HG02938 (cell line): ENCODE results near the gene ECEL1.
"Not testable (repeated sequence)": the region's sequence is repeated elsewhere in the genome, so short reads cannot be mapped to it uniquely, and the experiment has no call there.

Experiments
- ATAC-seq: cut with Tn5 transposase; IDR thresholded peaks from one replicate; pipeline ENCODE4 v1.9.1; 2021; ENCODE audit warnings: mild to moderate bottlenecking, moderate library complexity; ENCODE audit not compliant: unreplicated experiment

Gene ECEL1

DNA sequence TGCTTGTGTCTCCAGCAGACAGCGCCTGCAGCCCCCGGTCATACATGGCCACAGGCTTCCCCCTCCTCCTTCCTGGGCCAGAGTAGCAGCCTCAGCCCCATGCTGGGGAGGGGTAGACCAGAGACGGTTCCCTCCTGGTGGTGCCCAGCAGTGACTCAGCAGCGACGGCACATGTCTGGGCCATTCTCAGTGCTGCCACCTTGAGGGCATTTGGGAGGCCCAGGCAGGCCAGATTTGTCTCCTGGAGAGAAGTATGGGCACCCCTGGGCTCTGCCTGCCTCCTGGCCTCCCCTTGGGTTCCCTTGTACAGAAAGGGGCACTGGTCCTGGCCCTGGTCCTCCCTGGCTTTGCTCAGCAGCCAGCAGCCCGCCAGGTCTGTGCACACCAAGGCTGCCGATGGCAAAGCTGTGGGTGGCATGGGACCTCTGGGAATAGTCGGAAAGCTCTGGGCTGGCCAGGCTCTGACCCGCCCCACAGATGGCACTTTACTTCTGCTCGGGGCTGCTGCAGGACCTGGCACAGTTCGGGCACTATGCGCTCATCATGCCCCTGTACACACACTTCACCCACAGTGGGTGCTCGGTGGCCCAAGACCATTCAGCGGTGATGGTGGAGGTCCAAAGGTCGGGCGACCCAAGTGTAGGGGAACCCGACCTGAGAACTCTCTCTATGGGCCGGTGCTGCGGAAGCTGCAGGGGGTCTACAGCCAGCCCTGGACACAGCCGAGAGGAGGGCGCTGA, 43.1 kb downstream of the ECEL1 start:
- no peak for ATAC-seq

DNA sequence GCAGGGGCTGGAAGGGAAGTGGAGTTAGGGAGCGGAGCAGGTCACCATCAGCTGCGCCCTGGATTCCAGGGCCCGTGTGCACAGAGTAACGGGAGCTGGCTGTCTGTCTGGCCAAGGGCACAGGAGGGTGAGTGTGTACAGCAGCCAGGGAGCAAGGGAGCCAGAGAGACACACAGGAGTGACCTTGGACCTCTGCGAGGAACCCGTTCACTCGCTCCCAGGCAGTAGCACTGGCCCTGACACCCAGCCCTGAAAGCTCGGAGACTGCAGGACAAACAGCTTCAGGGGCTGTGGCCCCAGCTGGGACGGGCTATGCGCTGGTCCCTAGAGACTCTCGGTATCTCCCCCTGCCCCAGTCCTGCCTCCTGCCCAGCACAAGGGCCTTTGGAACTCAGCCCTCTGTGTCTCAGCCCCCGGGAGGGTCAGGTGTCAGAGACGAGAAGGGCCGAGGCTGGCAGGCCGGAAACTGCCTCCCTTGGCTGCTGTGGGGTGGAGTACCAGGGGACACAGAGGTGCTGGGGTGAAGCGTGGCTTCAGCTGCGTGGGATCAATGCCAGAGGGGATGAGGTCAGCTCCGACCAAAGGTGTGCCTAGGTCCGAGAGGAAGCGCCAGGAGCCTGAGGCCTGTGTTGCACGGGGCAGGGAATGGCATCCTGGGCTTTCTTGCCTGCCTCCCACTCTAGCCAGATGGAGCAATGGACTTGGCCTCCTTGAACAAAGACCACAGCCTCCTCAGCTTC, 43.8 kb downstream of the ECEL1 start:
- ATAC-seq: not testable (repeated sequence)

DNA sequence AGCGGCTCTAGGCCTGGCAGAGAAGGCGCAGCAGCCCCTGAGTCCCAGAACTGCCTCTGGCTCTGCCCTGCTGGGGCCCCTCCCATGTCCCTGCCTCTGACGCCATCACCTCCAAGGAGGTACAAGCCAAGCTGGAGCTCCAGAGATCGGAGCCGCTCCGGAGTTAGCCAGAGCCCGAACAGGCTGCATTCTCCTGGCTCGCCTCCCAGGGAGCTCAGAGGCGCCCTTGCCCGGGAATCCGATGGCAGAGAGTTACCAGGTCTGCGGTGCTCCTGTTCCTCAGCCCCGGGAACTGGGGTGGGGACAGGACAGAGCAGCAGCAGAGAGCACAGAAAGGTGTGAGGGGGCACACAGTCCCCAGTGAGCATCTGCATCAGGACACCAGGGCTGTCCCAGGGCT, 44.6 kb downstream of the ECEL1 start:
- not testable (repeated sequence) for ATAC-seq

DNA sequence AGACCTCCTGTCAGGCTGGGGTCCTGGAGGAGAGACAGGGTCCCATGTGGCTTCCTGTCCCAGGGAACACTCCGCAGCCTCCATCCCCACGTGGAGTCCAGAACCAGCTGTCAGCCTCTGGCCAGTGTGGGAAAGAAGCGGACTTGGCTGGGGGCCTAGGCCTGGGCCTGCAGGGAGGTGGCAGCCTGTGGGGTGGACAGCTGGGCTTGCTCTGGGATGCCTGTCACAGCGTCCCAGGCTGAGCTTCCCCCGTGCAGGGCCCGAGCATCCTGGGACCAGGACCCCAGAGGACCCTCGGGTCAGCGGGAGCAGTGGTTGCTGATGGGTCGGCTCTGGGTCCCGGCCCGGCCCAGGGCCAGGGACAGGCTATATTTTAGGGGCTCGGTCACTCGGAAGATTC, 45.2 kb downstream of the ECEL1 start:
- not testable (repeated sequence) for ATAC-seq

DNA sequence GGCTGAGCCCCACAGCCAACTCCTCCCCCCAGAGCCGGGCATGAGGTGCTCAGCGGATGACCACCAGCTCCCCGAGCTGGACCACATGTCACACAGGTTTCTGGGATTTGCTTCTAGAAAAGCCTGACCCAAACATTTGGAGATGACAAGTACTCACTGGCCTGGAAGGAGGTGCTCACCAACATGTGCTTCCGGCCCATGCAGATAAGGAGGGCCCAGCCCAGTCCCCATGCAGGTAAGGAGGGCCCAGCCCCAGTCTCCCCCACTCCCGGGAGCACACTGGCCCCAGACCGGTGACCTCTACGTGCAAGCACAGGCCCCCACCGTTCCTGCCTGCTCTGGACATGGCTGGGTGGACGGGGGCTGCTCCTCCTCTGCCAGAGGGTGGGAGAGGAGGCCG, 45.7 kb downstream of the ECEL1 start:
- ATAC-seq: not testable (repeated sequence)

DNA sequence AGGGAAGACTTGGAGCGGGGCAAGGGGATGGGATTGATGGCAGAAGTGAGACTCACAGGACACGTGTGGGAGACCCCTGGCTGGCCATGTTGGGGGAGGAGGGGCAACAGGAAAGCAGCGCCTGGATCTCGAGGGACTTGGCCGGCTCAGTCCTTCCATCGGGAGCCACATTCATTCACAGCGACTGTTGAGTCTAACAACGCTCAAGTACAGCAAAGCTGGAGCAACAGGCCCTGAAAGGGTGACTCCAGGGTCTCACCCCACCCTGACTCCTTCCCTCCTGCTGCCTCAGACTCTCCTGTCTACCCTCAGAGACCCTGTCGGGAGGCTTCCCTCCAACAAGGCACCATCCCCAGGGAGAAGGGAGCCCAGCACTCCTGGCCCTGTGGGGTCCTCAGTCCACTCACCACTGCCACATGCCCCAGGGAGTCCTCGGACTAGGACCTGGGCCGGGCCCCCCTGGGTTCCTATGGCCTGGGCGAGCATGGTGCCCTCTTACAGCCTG, 46.4 kb downstream of the ECEL1 start:
- no peak for ATAC-seq

DNA sequence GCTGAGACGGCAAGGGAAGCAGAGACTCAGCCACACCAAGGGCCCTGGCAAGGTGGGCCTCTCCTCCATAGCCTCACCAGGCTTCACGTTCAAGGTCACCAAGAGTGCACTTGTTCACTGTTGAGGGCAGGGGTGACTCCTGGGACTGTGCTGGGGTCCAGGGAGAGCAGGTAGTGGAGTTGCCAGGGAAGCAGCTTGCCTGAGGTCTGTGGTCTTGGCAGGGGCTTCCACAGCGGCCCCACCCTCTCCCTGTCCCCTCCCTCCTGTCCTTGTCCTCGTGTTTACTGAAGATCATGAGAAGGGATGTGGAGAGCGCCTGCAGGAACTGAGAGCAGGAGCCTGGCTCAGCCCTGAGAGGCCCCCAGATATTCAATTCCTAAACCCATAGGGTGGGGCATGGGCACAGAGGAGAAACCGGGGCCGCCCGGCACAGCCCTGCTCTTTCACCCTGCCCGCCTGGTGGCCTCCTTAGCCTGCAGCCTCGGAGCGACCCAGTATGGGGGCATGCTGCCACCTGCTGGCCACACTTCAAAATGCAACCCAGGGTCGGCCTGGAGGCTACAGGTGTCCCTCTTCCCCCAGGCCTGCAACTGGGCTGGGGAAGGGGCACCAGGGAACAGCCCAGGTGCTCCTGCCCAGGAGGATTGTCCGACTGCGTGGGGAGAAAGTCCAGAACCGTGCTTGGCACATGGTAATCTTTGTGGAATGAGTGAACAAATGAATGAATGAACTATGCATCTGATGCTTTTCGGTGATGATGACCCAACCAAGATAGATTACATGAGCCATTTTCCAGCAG, 47.2 kb downstream of the ECEL1 start:
- not testable (repeated sequence) for ATAC-seq

DNA sequence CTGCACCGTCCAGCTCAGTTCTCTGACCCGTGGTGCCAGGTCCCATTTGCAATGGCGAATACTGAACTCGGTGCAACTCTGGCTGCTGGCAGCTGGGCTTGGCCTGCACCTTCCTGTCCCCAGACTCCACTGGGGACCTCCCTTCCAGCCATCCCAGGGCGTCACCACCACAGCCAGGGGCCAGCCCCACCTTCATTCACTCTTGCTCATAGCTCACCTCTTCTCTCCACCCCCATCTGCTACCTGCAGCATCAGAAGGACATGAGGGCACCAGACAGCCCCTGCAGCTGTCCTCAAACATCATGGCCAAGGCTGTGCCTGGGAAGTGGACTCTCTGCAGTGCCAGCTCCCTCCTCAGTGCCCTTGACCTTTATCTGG, 47.9 kb downstream of the ECEL1 start:
- ATAC-seq: no peak

DNA sequence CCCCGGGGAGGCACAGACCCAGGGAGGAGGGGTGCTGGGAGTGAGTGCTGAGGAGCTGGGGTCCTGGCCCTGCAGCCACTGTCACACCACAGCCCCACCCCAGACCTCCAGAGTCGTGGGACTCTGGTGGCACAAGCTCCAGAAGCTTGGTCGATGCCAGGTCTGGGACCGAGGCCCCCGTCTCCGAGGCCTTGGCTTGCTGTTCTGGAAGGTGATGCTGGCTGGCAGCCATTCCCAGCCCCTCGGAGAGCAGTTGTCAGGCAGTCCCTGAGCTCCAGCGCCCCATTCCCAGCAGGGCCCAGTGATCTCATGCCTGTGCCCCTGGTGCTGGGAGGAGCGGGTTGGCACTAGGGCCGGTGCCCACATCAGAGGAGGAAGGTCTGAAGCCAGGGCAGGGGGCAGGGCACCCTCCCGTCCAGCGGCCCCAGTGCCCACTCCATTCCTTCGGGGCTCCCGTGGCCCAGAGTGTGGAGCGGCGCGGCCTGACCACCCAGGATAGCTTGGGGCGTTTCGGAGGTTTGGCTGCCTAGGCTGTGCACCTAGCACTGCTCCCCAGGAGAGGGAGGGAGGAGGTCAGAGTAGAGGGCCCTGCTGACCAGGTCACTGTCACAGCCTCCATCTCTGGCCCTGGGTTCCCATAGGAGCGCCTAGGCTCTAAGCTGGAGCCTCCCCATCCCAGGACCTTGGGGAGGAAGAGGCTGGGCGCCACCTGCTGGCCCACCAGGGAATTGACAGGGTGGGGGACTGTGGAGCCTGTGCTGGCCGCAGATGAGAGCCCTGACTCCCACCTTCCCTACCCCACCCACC, 48.5 kb downstream of the ECEL1 start:
- no peak for ATAC-seq

DNA sequence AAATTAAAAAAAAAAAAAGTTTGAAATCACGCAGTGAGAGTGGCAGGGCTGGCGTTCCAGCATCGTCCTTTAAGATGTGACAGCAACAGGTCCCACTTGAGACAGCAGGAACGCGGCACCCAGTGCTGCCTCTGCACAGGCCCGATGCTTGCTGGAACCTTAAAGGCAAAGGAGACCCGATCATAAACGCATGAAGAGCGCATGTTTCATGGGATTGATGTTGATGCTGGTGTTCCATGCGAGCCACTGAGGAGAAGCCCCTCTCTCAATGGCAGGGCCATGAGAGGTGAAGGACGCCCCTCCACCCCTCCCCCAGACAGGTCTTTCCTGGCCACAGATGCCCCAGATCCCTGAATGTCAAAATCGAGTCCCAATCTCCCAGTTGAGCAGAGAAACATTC, 49.5 kb downstream of the ECEL1 start:
- no peak for ATAC-seq

DNA sequence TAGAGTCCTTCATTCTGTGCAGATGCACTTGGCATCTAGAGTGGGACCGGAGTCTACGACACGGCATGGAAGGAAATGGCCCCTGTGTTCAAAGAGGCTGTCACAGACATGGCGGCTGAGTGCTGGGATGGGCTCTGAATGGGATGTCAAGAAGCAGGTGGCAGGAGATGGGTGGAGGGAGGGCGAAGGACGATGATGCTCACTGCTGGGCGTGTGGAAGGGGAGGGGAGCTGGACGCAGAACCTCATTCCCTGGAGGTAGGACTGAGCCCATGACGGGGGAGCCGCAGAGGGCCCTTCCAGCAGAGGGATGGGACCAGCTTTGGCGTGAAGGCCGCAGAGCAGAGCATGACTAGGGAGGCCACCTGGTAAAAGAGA, 50.5 kb downstream of the ECEL1 start:
- no peak for ATAC-seq

DNA sequence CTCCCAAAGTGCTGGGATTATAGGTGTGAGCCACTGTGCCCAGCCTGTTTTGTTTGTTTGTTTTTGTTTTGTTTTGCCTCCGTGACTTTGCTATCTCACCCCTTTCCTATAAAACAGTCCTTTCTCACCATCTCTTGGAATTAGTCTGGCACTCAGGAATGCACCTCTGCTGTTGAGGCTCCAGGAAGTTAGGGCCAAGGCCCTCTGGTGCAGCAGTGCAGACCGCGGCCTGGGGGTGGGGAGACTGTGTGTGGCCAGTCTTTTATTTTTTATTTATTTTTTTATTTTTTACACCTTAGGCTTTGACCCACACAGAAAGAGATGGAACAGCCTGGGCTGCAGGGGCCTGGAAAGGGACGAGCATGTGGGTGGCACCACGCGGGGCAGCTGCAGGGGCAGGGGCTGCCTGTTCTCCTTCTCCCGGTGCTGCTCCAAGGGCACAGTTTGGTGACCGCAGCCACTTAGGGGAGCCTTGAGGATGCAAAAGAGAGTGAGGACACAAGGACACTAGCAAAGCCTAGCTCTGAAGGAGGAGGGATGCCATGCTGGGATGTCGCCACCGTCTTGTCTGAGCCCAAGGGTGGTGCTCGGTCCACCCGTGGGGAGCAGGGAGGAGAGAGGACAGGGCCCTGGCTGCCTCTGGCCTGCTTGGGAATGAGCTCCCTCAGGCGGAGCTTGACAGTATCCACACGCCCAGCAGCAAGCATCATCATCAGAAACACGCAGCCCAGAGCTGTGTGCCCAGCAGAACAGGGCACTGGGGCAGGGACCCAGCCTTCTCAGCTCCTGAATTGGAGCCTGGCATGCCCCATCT, 51.0 kb downstream of the ECEL1 start:
- no peak for ATAC-seq

DNA sequence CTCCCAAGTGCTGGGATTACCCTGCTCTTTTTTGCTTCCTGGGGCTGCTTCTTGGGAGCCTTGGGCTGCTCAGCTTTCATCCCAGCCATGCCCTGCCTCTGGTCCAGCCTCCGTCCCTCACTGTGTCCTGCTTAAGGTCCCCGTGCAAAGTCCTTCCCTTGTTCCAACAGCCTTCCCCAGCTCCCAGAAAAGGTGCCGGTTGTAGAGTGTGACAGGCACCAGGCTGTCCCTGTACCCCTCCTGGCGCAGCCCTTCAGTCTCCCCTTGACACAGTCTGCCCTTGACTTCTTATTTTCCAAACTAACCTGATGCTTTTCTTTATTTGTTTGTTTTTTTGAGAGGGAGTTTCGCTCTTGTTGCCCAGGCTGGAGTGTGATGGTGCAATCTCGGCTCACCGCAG, 51.8 kb downstream of the ECEL1 start:
- ATAC-seq: no peak

DNA sequence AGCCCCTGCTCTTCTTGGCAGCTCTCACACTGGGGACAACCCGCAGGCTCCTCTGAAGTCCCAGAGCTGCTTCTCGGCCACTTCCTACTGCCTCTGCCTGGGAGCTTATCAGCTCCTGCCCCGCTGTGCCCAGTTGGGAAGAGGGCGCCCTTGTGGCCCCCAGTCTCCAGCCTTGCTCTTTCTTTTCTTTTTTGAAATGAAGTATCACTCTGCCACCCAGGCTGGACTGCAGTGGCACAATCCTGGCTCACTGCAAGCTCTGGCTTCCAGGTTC, 52.3 kb downstream of the ECEL1 start:
- ATAC-seq: no peak

DNA sequence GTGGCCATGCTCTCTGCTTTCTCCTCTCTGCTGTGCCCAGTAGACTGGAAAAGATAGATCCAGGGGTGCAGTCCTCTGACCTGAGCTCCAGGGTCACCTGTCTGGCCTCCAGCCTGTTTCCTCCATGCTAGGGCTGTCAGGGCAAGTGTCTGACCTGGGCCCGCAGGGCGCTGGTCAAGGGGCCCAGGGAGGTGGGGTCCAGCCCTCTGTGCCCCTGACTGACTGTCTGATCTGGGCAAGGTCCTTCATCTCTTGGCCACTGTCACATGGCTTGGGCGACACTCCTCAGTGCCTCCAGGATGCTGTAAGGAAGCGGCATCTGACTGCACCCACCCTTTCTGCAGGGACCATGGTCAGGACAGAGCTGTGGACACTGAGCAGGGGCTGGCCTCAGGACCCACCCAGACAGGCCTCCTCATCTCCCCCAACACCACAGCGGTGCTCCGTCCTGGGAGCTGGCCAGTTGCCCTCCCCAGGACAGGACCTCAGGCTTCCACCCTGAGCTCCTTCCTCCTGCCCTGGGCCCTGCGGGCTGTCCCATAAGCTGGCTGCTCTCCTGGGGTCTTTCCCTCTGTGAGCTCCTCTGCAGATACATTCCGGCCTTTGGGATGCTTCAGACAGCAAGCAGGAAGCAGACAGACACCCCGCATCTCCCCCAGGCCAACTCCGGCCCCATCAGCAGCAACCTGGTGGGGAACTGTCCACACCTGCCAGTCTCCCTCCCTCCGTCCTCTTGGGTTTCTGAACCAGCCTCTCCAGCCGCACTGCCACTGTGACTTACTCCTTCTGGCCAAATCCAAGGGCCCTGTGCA, 52.9 kb downstream of the ECEL1 start:
- no peak for ATAC-seq

DNA sequence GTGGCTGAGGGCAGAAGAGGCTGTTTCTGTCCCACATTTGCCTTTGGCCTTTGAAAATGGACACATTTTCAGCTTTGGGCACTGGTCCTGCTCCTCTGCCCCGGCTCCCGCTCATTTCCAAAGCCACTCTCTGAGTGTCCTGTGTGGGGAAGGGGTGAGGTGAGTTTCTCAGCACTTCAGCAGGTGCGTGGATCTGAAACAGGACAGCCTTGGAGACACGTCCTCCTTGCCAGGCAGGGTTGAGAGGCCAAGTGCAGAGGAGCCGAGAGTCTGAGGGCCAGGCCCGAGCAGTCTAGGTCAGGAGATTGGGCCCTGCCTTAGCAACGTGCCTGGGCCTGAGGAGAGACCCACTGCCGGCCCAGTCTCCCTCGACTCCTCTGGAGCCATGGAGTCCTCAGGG, 53.5 kb downstream of the ECEL1 start:
- no peak for ATAC-seq

DNA sequence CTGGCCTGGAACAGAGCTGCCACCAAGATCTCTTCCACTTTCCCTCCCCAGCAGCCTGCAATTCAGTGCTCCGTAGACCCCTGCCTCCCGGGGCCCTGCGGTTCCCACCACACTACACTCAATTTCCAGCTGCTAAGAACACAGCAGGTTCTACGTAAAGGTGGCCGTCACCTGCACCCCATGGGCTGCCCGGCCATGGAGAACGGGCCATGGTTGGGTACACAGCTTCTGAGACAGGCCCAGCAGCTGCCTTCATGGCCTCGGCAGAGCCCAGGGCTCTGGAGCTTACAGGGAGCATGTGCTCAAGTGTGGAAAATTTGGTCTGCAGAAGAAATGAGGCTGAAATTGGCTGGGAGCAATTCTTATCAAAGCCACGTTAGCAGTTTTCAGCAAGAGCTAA, 54.0 kb downstream of the ECEL1 start:
- ATAC-seq: not testable (repeated sequence)

DNA sequence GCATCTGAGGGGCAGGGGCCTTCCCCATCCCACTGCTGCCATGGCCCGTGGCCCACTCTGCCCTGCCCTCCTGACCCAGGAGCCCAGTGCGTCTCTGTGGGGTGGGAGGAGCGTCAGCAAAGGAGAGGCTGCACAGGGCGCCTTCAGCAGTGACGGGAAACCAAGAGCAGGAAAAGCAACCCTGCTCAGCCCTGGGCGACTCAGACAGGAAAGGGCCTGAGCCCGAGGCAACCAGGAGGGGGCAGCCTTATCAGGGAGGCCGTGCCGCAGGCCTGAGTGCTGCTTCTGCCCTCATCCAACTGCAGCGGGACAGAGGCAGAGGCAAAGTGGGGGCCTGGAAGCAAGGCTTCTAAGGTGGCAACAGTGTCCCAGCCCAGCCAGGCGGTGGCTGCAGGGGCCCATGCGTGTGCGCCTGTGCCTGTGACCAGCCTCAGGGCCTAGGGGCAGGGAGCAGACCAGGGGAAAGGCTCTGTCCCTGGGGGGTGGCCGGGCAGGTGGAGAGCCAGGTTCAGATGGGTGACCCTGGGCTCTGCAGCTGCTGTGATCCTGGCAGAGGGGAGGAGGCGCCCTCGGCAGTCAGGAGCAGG, 54.9 kb downstream of the ECEL1 start:
- no peak for ATAC-seq
